HepG2 (cell line): ENCODE results near the gene ASF1B. TPM values are rescaled to one million over a fixed set of nuclear protein-coding genes. Genes with fewer than 3 reads are reported as not detected.

Experiments used
- ETV5 ChIP-seq: IDR thresholded peaks from 2 replicates; pipeline ENCODE4 v1.6.1; 2018; ENCODE audit warnings: missing biosample characterization, missing genetic modification reagents, inconsistent platforms, borderline replicate concordance
- MEIS2 ChIP-seq: sonication (generic); formaldehyde crosslinking; IDR thresholded peaks from 2 replicates; pipeline ENCODE4 v1.9.0; 2021; ENCODE audit warnings: mild to moderate bottlenecking, missing genetic modification reagents
- MYNN ChIP-seq: sonication (generic); formaldehyde crosslinking; IDR thresholded peaks from 2 replicates; pipeline ENCODE4 v1.4.0; 2020; ENCODE audit warnings: mild to moderate bottlenecking, low read depth, missing genetic modification reagents
- NRL ChIP-seq: sonication (generic); formaldehyde crosslinking; IDR thresholded peaks from 2 replicates; pipeline ENCODE4 v1.5.0; 2020; ENCODE audit warnings: missing genetic modification reagents, mild to moderate bottlenecking, moderate library complexity, borderline replicate concordance
- TBX3 ChIP-seq: fragments of 450-650 bp; IDR thresholded peaks from 2 replicates; pipeline ENCODE4 v1.6.1; 2017; ENCODE audit warnings: antibody characterized with exemption, mild to moderate bottlenecking, inconsistent platforms, borderline replicate concordance
- ZNF329 ChIP-seq: sonication (generic); formaldehyde crosslinking; IDR thresholded peaks from 2 replicates; pipeline ENCODE4 v1.9.0; 2021; ENCODE audit warnings: low read depth, mild to moderate bottlenecking, missing genetic modification reagents
- ZNF850 ChIP-seq: sonication (generic); formaldehyde crosslinking; conservative IDR thresholded peaks from 2 replicates; pipeline ENCODE4 v1.9.0; 2021; ENCODE audit warnings: mild to moderate bottlenecking, missing genetic modification reagents
- polyA plus RNA-seq, 8 experiments: library from polyadenylated mRNA; depleted of rRNA in 3 of 8; stranded (reverse) in 7 of 8; unstranded in 1 of 8; fragments of >200 nt; fragmentation: Illumina TruSeq in 4 of 8; extraction: Trizol in 4 of 8; gene quantifications; 2 replicates each; pipeline versions ENCODE4 v1.2.1 to v1.2.3, GENCODE V29; 2011 to 2016; ENCODE audit warnings: low read depth in 4 of 8, missing spikeins in 1 of 8, mixed read lengths in 1 of 8; ENCODE audit not compliant: insufficient read depth in 1 of 8
- total RNA-seq, 5 experiments: library from RNA; depleted of rRNA; stranded (reverse); fragments of >200 nt; fragmentation: Illumina TruSeq; extraction: Trizol; gene quantifications; 2 replicates each; pipeline ENCODE4 v1.2.3, GENCODE V29; 2016; ENCODE audit warnings: low read depth in 1 of 5
- TF ChIP-seq, protein P1 (sequence below): sonication (generic); formaldehyde crosslinking; IDR thresholded peaks from 2 replicates; pipeline ENCODE4 v1.5.0; 2020; ENCODE audit warnings: mild to moderate bottlenecking, missing genetic modification reagents, borderline replicate concordance
- TF ChIP-seq, protein P2 (sequence below): sonication (generic); formaldehyde crosslinking; IDR thresholded peaks from 2 replicates; pipeline ENCODE4 v1.5.1; 2020; ENCODE audit warnings: mild to moderate bottlenecking, missing genetic modification reagents
- TF ChIP-seq, protein P3 (sequence below): sonication (generic); formaldehyde crosslinking; IDR thresholded peaks from one replicate; pipeline ENCODE4 v1.5.1; 2020; ENCODE audit warnings: mild to moderate bottlenecking, missing genetic modification reagents; ENCODE audit errors: not compliant biosample characterization

The ASF1B gene
- total and polyA plus RNA-seq, 2 of the 13 experiments (the other 11 are each of a cell fraction or from before 2014, with no cell fraction given) = 18.2 to 24.8 TPM

DNA sequence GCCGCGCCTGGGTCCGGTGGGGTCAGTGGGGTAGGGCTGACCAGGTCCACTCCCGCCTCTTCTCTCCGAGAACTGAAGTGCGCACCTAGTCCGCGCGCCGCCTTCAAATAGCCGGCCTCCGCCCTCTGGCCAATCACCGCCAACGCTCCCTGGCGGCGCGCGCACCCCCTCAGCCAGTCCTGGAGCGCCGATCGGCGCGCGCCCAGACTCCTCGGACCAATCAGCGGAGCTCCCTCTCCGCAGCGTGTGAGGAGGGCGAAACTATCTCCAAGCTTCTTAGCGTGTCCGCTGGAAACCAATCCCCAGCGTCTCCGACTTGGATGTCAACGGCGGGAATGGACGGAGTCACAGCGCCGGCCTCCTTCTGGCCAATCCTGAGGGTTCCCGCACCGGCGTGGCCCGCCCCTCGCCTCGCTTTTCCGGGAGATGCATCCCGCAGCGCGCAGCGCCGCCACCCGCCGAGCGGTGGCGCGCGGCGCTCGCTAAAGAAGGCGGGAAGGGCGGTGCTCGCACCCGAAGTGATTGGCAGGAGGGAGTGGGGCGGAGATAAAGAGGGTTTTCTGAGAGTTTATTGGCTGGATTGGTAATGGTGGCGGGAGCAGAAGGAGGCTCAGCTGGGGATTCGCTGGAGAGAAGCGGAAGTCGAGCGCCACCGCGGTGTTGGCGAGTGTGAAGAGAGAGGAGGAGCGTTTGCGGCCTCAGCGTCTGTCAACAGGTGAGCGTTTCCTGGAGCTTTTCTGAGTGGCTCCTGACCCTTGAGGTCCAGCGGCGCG lies at the start of gene ASF1B (continued):
- TF ChIP-seq MYNN (CRISPR knock-in tag) (no peak), ZNF329 (CRISPR knock-in tag) (0 out of 2 replicates have a peak, but pooled peaks have one; percentile 67), MEIS2 (CRISPR knock-in tag) (peak; percentile 66; the same call in 1 of the 2 replicates), ETV5 (CRISPR knock-in tag) (no peak; the same call in 1 of the 2 replicates), NRL (peak; percentile 46; the same call in 1 of the 2 replicates), ZNF850 (CRISPR knock-in tag) (no peak), TBX3 (no peak; the same call in 1 of the 2 replicates)
- TF ChIP-seq, protein P1, sequence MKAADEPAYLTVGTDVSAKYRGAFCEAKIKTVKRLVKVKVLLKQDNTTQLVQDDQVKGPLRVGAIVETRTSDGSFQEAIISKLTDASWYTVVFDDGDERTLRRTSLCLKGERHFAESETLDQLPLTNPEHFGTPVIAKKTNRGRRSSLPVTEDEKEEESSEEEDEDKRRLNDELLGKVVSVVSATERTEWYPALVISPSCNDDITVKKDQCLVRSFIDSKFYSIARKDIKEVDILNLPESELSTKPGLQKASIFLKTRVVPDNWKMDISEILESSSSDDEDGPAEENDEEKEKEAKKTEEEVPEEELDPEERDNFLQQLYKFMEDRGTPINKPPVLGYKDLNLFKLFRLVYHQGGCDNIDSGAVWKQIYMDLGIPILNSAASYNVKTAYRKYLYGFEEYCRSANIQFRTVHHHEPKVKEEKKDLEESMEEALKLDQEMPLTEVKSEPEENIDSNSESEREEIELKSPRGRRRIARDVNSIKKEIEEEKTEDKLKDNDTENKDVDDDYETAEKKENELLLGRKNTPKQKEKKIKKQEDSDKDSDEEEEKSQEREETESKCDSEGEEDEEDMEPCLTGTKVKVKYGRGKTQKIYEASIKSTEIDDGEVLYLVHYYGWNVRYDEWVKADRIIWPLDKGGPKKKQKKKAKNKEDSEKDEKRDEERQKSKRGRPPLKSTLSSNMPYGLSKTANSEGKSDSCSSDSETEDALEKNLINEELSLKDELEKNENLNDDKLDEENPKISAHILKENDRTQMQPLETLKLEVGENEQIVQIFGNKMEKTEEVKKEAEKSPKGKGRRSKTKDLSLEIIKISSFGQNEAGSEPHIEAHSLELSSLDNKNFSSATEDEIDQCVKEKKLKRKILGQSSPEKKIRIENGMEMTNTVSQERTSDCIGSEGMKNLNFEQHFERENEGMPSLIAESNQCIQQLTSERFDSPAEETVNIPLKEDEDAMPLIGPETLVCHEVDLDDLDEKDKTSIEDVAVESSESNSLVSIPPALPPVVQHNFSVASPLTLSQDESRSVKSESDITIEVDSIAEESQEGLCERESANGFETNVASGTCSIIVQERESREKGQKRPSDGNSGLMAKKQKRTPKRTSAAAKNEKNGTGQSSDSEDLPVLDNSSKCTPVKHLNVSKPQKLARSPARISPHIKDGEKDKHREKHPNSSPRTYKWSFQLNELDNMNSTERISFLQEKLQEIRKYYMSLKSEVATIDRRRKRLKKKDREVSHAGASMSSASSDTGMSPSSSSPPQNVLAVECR (CRISPR knock-in tag) = peak; percentile 97
- TF ChIP-seq, protein P2, sequence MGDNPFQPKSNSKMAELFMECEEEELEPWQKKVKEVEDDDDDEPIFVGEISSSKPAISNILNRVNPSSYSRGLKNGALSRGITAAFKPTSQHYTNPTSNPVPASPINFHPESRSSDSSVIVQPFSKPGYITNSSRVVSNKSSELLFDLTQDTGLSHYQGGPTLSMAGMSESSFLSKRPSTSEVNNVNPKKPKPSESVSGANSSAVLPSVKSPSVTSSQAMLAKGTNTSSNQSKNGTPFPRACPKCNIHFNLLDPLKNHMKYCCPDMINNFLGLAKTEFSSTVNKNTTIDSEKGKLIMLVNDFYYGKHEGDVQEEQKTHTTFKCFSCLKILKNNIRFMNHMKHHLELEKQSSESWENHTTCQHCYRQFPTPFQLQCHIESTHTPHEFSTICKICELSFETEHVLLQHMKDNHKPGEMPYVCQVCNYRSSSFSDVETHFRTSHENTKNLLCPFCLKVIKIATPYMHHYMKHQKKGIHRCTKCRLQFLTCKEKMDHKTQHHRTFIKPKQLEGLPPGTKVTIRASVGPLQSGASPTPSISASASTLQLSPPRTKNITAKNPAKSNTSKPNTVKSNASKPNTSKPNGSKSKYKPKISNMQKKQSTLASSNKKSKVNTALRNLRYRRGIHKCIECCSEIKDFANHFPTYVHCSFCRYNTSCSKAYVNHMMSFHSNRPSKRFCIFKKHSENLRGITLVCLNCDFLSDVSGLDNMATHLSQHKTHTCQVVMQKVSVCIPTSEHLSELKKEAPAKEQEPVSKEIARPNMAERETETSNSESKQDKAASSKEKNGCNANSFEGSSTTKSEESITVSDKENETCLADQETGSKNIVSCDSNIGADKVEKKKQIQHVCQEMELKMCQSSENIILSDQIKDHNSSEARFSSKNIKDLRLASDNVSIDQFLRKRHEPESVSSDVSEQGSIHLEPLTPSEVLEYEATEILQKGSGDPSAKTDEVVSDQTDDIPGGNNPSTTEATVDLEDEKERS = no peak; the same call in 1 of the 2 replicates
- TF ChIP-seq, protein P3, sequence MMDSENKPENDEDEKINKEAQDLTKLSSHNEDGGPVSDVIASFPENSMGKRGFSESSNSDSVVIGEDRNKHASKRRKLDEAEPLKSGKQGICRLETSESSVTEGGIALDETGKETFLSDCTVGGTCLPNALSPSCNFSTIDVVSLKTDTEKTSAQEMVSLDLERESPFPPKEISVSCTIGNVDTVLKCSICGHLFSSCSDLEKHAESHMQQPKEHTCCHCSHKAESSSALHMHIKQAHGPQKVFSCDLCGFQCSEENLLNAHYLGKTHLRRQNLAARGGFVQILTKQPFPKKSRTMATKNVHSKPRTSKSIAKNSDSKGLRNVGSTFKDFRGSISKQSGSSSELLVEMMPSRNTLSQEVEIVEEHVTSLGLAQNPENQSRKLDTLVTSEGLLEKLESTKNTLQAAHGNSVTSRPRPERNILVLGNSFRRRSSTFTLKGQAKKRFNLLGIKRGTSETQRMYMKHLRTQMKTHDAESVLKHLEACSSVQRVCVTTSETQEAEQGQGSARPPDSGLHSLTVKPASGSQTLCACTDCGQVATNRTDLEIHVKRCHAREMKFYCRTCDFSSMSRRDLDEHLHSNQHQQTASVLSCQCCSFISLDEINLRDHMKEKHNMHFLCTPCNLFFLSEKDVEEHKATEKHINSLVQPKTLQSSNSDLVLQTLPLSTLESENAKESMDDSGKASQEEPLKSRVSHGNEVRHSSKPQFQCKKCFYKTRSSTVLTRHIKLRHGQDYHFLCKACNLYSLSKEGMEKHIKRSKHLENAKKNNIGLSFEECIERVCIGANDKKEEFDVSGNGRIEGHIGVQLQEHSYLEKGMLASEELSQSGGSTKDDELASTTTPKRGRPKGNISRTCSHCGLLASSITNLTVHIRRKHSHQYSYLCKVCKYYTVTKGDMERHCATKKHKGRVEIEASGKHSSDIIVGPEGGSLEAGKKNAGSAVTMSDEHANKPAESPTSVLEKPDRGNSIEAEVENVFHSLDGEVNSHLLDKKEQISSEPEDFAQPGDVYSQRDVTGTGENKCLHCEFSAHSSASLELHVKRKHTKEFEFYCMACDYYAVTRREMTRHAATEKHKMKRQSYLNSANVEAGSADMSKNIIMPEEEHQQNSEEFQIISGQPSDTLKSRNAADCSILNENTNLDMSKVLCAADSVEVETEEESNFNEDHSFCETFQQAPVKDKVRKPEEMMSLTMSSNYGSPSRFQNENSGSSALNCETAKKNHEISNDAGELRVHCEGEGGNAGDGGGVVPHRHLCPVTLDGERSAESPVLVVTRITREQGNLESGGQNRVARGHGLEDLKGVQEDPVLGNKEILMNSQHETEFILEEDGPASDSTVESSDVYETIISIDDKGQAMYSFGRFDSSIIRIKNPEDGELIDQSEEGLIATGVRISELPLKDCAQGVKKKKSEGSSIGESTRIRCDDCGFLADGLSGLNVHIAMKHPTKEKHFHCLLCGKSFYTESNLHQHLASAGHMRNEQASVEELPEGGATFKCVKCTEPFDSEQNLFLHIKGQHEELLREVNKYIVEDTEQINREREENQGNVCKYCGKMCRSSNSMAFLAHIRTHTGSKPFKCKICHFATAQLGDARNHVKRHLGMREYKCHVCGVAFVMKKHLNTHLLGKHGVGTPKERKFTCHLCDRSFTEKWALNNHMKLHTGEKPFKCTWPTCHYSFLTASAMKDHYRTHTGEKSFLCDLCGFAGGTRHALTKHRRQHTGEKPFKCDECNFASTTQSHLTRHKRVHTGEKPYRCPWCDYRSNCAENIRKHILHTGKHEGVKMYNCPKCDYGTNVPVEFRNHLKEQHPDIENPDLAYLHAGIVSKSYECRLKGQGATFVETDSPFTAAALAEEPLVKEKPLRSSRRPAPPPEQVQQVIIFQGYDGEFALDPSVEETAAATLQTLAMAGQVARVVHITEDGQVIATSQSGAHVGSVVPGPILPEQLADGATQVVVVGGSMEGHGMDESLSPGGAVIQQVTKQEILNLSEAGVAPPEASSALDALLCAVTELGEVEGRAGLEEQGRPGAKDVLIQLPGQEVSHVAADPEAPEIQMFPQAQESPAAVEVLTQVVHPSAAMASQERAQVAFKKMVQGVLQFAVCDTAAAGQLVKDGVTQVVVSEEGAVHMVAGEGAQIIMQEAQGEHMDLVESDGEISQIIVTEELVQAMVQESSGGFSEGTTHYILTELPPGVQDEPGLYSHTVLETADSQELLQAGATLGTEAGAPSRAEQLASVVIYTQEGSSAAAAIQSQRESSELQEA (CRISPR knock-in tag) = no peak
